Iris pigment epithelial cell (primary cell): Measurements from ENCODE around the gene ROR1.

ENCODE experiments used
- DNase-seq: peaks from one replicate; pipeline ENCODE4 v3.0.0-alpha.2; 2011; ENCODE audit warnings: low read depth

Gene ROR1

DNA sequence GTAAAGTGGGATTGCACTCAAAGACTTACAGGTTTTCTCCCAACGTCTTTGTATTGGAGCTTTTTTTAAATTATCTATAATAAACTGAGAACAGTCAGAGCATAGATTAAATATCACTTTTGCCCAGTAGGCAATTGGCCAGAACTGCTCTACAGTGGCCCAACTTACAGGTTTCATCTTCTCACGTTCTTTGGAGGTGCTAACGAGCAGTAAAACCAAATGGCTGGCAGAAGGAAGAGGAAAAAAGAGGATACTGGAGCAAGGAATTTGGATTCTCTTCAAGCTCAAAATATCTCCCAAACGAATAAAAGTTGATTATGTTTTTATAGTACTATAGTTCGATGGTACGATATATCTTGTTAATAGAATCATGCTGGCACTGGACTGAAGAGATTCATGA lies 201.1 kb downstream of the ROR1 start:
- no peak for DNase-seq

DNA sequence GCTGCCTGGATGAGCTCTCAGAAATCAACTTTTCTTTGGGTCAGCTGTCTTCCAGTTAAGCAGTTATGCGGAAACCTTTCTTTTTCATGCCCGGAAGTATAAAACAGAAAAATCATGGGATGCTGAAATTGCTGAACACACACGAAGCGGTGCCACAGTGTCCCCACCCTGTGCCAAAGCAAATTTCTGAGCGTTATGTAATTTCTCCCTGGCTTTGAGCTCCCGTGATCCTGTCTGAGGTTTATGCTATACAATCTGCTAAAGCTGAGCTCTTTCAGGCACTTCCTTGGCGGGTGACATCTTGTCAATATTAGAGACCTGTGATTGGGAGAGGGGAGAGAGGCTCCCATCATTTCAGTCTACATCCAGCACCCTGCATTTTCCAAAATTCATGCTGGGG lies 201.7 kb downstream of the ROR1 start:
- no peak for DNase-seq

GRCh38 chr1:63976006-63976405 lies 202.2 kb downstream of the ROR1 start:
- DNase-seq: no peak

- DNase-seq: no peak
Observed at GRCh38 chr1:63977466-63977865, 203.6 kb downstream of the ROR1 start.

GRCh38 chr1:63980740-63981407 lies 207.1 kb downstream of the ROR1 start:
- no peak for DNase-seq

- no peak for DNase-seq
Observed at GRCh38 chr1:63981408-63981773, 207.6 kb downstream of the ROR1 start.

GRCh38 chr1:63982201-63982600 lies 208.4 kb downstream of the ROR1 start:
- no peak for DNase-seq

- no peak for DNase-seq
Observed at GRCh38 chr1:63983391-63984256, 209.8 kb downstream of the ROR1 start.

DNA sequence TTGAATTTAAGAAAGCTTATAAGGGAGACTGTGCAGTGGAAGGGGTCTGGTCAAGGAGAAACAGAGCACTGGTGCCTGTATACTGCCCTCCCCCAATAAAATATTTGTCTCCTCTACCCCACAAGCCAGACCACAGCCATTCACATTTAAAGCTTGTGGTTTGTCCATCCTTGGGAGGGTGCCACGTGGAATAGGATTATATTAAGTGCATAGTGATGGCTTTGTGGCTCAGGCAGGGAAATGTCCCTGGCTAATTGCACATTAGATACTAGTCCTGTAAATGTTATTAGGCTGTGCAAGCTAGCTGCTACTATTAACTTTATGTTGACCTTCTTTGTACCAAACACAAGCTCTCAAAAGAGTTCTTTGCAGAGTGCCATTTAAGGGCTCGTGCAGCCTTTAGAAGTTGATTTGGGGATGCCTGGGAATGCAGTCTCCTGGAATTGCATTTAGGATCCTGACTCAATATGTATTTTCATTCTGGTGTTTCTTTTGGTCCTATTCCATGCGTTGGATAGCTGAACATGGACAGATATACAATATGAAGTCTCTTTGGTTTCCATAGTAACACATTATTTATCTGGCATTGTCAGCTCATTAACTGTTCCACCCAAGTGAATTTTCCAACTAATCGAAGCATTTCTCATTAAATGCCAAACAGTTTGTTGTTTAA lies 210.6 kb downstream of the ROR1 start:
- DNase-seq: peak; percentile 64

DNA sequence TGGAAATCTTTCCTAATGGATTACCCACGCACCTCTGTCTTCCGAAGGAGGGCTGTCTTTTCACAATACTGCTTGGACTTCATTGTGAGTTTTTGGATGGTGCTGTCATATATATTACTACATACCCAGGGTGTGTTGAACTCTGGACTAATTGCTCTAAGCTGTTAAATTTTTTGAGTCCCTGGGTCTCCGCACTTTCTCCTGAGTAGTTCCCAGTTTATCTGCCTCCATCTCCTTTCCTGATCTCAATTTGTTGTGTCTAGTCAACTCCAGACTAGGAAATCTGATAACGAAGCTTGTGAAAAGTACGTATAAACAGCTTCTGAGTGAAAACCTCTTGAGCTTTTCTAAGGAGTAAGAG lies 211.1 kb downstream of the ROR1 start:
- DNase-seq: no peak

DNA sequence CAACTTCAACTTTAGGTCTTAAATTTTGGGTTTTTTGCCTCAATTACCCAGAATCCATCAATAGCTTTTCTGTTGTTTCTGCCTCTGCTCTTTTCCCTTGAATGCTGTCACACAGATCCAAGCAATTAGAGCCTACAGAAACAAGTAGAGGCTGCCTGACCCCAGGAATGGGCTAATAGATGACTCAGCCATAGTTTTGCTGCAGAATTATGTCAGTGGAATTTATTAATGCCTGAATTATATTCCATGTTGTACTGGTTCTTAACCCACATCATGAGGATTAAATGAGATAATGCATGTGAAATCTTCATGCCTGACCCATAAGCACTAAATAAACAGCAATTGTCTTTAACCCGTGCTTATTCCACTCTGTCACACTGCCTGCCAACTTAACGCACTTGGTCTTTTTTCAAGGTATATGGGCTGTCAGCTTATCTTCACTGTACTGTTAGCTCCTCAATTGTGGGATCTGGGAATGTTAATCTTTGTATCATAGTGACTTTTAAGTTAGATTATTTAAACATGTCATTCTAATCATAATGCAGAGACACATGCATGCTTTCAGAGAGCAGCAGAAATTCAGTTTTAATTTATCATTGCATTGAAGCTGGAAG lies 213.3 kb downstream of the ROR1 start:
- DNase-seq: peak; percentile 83

DNA sequence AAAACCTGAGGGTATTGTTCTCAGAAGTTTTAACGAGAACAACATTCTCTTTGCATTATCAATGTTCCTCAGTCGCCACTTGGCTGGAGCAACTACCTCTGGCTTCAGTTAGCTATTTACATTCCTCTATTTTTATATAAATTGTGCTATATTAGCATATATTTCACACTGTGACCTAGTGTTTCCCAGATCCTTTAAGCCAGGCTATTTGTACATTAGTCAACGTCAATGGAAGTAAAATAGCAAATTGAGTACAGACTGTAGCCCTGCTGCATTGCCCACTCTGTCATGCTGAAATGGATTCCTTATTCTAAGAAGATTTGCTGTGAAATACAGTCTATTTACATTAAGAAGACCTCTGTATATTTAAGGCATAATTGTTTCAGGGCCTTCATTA lies 213.8 kb downstream of the ROR1 start:
- peak; percentile 25 for DNase-seq

- DNase-seq: no peak
Observed at GRCh38 chr1:63988941-63989340, 215.1 kb downstream of the ROR1 start.

DNA sequence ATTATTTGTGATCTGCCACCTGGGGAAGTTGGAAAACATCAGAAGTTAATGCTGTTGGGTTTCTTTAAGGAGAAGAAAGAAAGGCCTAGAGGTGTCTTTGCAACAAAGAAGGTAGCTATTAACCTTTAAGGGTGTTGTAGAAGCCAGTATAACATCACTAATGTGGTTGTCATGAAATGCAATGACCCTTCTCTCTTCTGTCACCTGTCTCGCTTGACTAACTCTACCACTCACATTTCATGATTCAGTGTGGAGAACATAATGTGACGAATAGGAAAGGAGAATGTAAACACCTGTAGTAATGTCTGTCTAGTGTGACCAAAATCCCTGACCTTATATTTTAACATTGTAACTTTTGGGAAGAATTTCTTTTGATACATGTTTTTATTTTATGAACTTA lies 217.9 kb downstream of the ROR1 start:
- DNase-seq: no peak

DNA sequence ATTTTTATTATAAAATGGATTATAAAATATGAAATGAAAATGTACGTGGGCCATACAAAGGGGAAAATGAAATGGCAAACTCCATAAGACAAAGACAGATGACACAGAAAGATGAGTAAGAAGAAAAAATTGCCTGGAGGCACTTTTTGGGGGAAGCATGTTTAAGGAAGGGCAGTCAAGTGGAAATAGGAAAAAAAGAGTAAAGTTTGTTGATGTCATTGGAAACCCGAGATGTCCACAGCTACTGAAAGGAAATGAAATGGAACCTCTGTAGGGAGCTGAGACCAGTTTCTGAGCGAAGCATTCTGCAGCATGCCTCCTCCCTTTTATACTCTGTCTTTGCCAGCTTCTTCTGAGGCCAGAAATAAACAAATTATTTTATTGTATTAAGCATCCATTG lies 226.2 kb downstream of the ROR1 start:
- peak; percentile 56 for DNase-seq

DNA sequence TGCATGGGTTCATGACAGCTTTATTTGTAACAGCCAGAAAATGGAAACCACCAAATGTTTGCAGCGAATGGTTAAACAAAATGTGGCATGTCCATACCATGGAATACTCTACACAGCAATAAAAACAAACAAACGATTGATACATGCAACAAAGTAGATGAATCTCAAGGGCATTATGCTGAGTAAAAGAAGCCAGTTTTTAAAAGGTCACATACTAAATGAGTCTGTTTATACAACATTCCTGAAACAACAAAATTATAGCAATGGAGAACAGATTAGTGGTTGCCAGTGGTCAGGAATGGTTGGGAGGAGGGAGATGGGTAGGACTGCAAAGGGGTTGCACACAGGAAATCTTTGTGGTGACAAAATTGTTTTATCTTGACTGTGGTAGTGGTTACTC lies 227.2 kb downstream of the ROR1 start:
- DNase-seq: no peak

DNA sequence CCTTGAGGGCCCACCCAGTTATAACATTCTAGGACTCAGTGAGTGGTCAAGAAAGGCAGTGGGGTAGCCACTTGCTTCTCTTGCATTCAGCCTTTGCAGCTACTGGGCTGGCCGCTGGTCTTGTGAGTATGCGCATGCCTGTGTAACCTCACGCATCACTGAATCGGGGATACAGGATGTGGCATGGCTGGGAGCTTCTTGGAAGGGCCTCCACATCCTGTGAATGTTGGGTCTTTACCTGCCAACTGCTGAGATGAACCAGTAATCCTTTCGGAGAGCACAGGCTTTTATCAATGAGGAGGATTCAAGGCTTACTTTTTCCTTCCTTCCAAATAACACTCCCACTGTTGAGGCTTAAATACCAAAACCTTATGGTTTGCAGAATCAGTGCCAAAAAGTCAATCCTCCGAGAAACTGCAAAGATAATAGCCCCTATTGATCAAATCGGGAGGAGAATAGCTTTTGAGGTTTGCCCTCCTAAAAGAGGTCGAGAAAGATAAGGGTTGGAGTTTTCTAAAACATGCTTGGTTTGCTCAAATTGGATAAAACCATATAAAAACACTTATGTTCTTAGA lies 230.7 kb downstream of the ROR1 start:
- peak; percentile 47 for DNase-seq

- no peak for DNase-seq
Observed at GRCh38 chr1:64005801-64006200, 232.0 kb downstream of the ROR1 start.

DNA sequence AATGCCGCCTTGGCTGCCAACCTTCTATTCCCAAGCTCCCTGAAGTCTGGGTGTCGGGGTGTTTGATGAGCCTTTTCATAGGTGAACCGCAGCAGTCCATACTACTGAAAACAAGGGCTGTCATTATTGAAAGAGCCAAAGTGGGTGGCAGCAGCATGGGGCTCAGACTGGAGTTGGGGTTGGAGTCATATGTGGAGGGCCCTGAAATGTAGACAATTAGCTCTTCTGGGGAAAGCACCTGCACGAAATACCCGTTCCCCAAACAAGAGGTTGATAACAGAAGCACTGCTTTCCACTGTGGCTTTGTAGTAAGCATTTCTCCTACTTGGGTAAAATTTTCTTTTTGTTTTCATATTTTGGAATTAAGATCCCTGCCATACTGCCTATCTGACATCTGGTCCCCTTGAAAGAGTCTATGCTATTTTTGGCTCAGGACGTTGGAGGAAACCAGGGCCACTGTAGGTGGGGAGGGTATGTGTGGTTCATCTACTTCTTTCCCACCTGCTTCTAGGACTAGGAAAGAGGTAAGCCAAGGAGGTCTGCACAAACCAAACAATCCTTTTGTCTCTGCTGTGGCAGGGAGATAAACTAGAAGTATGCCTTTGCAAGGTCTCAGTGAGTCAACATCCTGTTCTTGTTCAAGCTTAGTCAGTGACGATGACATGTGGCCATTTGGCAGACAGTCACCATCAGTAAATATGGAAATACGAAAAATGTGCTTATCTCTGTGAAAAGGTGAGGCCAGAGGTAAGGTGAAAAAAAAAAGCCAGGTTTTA lies 232.6 kb downstream of the ROR1 start:
- peak; percentile 81 for DNase-seq

DNA sequence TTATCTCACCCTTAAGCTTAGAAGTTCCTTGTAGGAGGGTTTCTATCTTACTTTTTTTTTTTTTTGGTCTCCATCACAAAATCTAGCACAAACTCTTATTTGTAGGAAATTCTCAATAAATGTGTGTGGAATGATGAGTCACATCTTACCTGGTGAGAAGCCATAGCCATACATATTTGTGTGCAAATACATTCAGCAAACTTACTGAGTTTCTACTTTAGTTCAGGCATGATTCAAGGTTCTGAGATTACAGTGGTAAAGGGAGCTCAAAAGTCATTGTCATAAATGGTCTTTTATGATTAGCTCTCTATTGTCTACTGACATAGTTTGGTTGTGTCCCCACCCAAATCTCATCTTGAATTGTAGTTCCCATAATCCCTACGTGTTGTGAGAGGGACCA lies 236.5 kb downstream of the ROR1 start:
- no peak for DNase-seq

- no peak for DNase-seq
Observed at GRCh38 chr1:64013395-64013794, 239.6 kb downstream of the ROR1 start.

DNA sequence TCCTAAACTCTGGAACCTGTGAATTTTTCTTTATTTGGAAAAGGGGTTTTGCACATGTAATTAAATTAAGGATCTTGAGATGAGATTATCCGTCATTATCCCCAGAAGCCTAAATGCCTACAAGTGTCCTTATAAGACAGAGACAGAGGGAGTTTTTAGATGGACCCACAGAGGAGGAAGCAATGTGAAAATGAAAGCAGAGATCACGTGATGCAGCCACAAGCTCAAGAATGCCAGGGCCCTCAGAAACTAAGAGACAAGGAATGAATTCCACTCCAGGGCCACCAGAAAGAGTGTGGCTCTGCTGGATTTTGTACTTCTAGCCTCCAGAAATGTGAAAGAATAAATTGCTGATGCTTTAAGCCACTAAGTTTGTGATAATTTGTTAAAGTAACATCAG lies 246.0 kb downstream of the ROR1 start:
- peak; percentile 80 for DNase-seq
